OCI-LY1 (cell line): ENCODE results near the gene PCSK6.

Source experiments
- H2AFZ ChIP-seq: fragments of 200-600 bp; sonication (generic), shearing (Covaris generic); 2 replicates; pipeline ENCODE4 v1.6.0; 2014; ENCODE audit warnings: antibody characterized with exemption, mild to moderate bottlenecking, low read length
- H3F3A ChIP-seq: fragments of 200-600 bp; sonication (generic), shearing (Covaris generic); 2 replicates; pipeline ENCODE4 v1.6.0; 2014; ENCODE audit warnings: mild to moderate bottlenecking, antibody characterized with exemption, low read length, moderate library complexity; ENCODE audit not compliant: insufficient read depth
- H3K27ac ChIP-seq: fragments of 200-600 bp; sonication (generic); 2 replicates; pipeline ENCODE4 v1.5.1; 2014; ENCODE audit warnings: low read length, mixed run types, mild to moderate bottlenecking, low read depth; ENCODE audit not compliant: poor library complexity, severe bottlenecking
- H3K27me3 ChIP-seq: fragments of 200-600 bp; sonication (generic); 2 replicates; pipeline ENCODE4 v1.6.0; 2014; ENCODE audit warnings: antibody characterized with exemption, mild to moderate bottlenecking, low read length, moderate library complexity; ENCODE audit not compliant: insufficient read depth
- H3K36me3 ChIP-seq: fragments of 200-600 bp; sonication (generic); 2 replicates; pipeline ENCODE4 v1.6.1; 2014; ENCODE audit warnings: mild to moderate bottlenecking, antibody characterized with exemption, low read length, moderate library complexity, mixed read lengths; ENCODE audit not compliant: insufficient read depth
- H3K4me1 ChIP-seq: fragments of 200-600 bp; sonication (generic); 2 replicates; pipeline ENCODE4 v1.5.1; 2014; ENCODE audit warnings: mild to moderate bottlenecking, low read length, moderate library complexity; ENCODE audit not compliant: insufficient read depth, severe bottlenecking
- H3K4me2 ChIP-seq: fragments of 200-600 bp; sonication (generic), shearing (Covaris generic); 2 replicates; pipeline ENCODE4 v1.6.1; 2014; ENCODE audit warnings: low read length
- H3K4me3 ChIP-seq: fragments of 200-600 bp; sonication (generic); 2 replicates; pipeline ENCODE4 v1.5.1; 2014; ENCODE audit warnings: low read length, low read depth, mild to moderate bottlenecking, mixed read lengths; ENCODE audit not compliant: poor library complexity, severe bottlenecking
- H3K79me2 ChIP-seq: fragments of 200-600 bp; shearing (Covaris generic); 2 replicates; pipeline ENCODE4 v1.6.1; 2016; ENCODE audit warnings: mixed run types, low read length, mixed read lengths; ENCODE audit not compliant: insufficient read depth
- H3K9ac ChIP-seq: fragments of 200-600 bp; sonication (generic), shearing (Covaris generic); 2 replicates; pipeline ENCODE4 v1.6.1; 2014; ENCODE audit warnings: mild to moderate bottlenecking, low read length, mixed read lengths
- H3K9me2 ChIP-seq: fragments of 200-600 bp; sonication (generic), shearing (Covaris generic); 2 replicates; pipeline ENCODE4 v1.6.1; 2014; ENCODE audit warnings: low read depth, mild to moderate bottlenecking, low read length, mixed read lengths
- H3K9me3 ChIP-seq: fragments of 200-600 bp; shearing (Covaris generic); 2 replicates; pipeline ENCODE4 v1.6.1; 2014; ENCODE audit warnings: low read length, mixed read lengths
- H4K20me1 ChIP-seq: fragments of 200-600 bp; sonication (generic), shearing (Covaris generic); 2 replicates; pipeline ENCODE4 v1.6.0; 2016; ENCODE audit warnings: mild to moderate bottlenecking, low read length; ENCODE audit not compliant: insufficient read depth
- CTCF ChIP-seq: fragments of 200-600 bp; sonication (generic), shearing (Covaris generic); IDR thresholded peaks from 2 replicates; pipeline ENCODE4 v1.5.1; 2017; ENCODE audit warnings: mild to moderate bottlenecking, antibody characterized with exemption, low read length, moderate library complexity, mixed read lengths
- EZH2 ChIP-seq: fragments of 200-600 bp; sonication (generic), shearing (Covaris generic); IDR thresholded peaks from 2 replicates; pipeline ENCODE4 v1.8.0; 2017; ENCODE audit warnings: borderline replicate concordance, mixed run types, mild to moderate bottlenecking, antibody characterized with exemption, low read length, moderate library complexity, mixed read lengths

PCSK6 gene

GRCh38 chr15:101254157-101255050 is 235.1 kb downstream of the PCSK6 start:
- TF ChIP-seq EZH2 (no peak), CTCF (no peak)
- H3K27ac ChIP-seq: no peak overlapping the region
- H3K9me3 ChIP-seq: no peaks in the 10 kb centered on the region
- H3K27me3 ChIP-seq: peaks cover 9% of the 10 kb centered on the region
- no peak overlapping the region for H3K9ac ChIP-seq
- no peak overlapping the region for H3K4me3 ChIP-seq
- no peaks in the 10 kb centered on the region for H4K20me1 ChIP-seq
- H2AFZ ChIP-seq: no peak overlapping the region
- no peaks in the 10 kb centered on the region for H3K79me2 ChIP-seq
- H3K36me3 ChIP-seq: no peaks in the 10 kb centered on the region
- H3F3A ChIP-seq: no peaks in the 10 kb centered on the region
- H3K9me2 ChIP-seq: no peaks in the 10 kb centered on the region
- H3K4me2 ChIP-seq: no peak overlapping the region
- H3K4me1 ChIP-seq: peaks cover 17% of the 10 kb centered on the region
